Activated T-helper 2 cell treated with anti-CD3 and anti-CD28 coated beads, Interferon-gamma antibody, Interleukin-2, Interleukin-4, amounts not matched to agents 10 μg/mL and 5 μg/mL and 100 μg/mL, durations not matched to agents 14 hours and 24 hours and 36 hours (primary cell): ENCODE results near the gene MORC1. TPM values are rescaled to one million over a fixed set of nuclear protein-coding genes. Genes with fewer than 3 reads are reported as not detected.

Experiments used
- DNase-seq: peaks from one replicate; pipeline ENCODE4 v3.0.0; 2021; ENCODE audit warnings: low spot score
- H3K27ac Mint-ChIP-seq: one replicate; pipeline ENCODE4 v1.8.0; 2021; ENCODE audit warnings: mixed read lengths
- H3K27me3 Mint-ChIP-seq: one replicate; pipeline ENCODE4 v1.8.0; 2021; ENCODE audit warnings: low read depth, mixed read lengths
- H3K36me3 Mint-ChIP-seq: one replicate; pipeline ENCODE4 v1.8.0; 2021; ENCODE audit warnings: low read depth, mixed read lengths
- H3K4me1 Mint-ChIP-seq: one replicate; pipeline ENCODE4 v1.8.0; 2021; ENCODE audit warnings: low read depth, mixed read lengths
- H3K4me3 Mint-ChIP-seq: one replicate; pipeline ENCODE4 v1.8.0; 2021; ENCODE audit warnings: low read depth, mild to moderate bottlenecking, moderate library complexity, mixed read lengths
- H3K9me3 Mint-ChIP-seq: one replicate; pipeline ENCODE4 v1.8.0; 2021; ENCODE audit warnings: mixed read lengths
- intact Hi-C: fragments of 100-400 bp; cut with micrococcal nuclease; formaldehyde crosslinking; loops from one replicate; pipeline ENCODE4 v1.15.1; 2023
- total RNA-seq: library from RNA; stranded (reverse); gene quantifications from 2 replicates; pipeline ENCODE4 v1.2.3, GENCODE V29; 2022

The MORC1 gene
- total RNA-seq, 1 donor from 2014 or later, result not detected

GRCh38 chr3:108985844-108986243 lies 132.1 kb downstream of the MORC1 start:
- no peak overlapping the region for H3K27ac Mint-ChIP-seq
- no peaks in the 10 kb centered on the region for H3K9me3 Mint-ChIP-seq
- DNase-seq, result no peak
- no peaks in the 10 kb centered on the region for H3K4me1 Mint-ChIP-seq
- no peak overlapping the region for H3K4me3 Mint-ChIP-seq
- intact Hi-C loops, result no loop called here
- no peaks in the 10 kb centered on the region for H3K36me3 Mint-ChIP-seq
- H3K27me3 Mint-ChIP-seq, result peaks cover 17% of the 10 kb centered on the region

DNA sequence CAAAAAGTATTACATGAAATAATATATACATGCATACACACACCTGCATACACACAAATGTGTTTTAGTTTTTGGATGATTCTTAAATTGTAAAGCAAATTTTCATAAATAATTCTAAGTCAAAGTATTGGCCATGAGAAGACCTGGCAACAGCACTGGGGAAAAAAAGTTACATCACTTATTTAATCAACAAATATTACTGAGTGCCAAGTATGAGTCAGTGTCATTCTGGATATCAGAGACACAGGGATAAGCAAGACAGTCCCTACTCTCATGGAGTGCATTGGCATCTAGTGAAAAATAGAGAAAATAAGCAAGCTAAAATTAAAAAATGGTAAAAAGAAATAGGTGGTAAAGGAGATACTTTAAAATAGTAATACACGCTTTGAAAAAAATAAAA lies 134.9 kb downstream of the MORC1 start:
- DNase-seq, result no peak

GRCh38 chr3:108976058-108976457 lies 141.9 kb downstream of the MORC1 start:
- intact Hi-C loops, result no loop called here
- Mint-ChIP-seq H3K27ac (no peak overlapping the region), H3K4me3 (no peak overlapping the region), H3K9me3 (no peaks in the 10 kb centered on the region), H3K4me1 (no peaks in the 10 kb centered on the region), H3K27me3 (peaks cover 6% of the 10 kb centered on the region), H3K36me3 (no peaks in the 10 kb centered on the region)
- DNase-seq, result no peak

More for the DNA sequence above, 134.9 kb downstream of the MORC1 start:
- H3K27ac Mint-ChIP-seq, result no peak overlapping the region
- peaks cover 17% of the 10 kb centered on the region for H3K27me3 Mint-ChIP-seq
- H3K4me3 Mint-ChIP-seq, result no peak overlapping the region
- H3K36me3 Mint-ChIP-seq, result no peaks in the 10 kb centered on the region
- intact Hi-C loops, result no loop called here
- no peaks in the 10 kb centered on the region for H3K4me1 Mint-ChIP-seq
- no peaks in the 10 kb centered on the region for H3K9me3 Mint-ChIP-seq

GRCh38 chr3:108973019-108973418 lies 144.9 kb downstream of the MORC1 start:
- Mint-ChIP-seq H3K9me3 (no peaks in the 10 kb centered on the region), H3K4me1 (no peaks in the 10 kb centered on the region), H3K27me3 (peaks cover 4% of the 10 kb centered on the region), H3K27ac (no peak overlapping the region), H3K4me3 (no peak overlapping the region), H3K36me3 (no peaks in the 10 kb centered on the region)
- intact Hi-C loops, result no loop called here
- DNase-seq, result no peak

GRCh38 chr3:108972482-108972881 lies 145.5 kb downstream of the MORC1 start:
- H3K27me3 Mint-ChIP-seq, result peaks cover 4% of the 10 kb centered on the region
- no peak overlapping the region for H3K4me3 Mint-ChIP-seq
- H3K4me1 Mint-ChIP-seq, result no peaks in the 10 kb centered on the region
- no peak overlapping the region for H3K27ac Mint-ChIP-seq
- DNase-seq, result no peak
- no peaks in the 10 kb centered on the region for H3K36me3 Mint-ChIP-seq
- H3K9me3 Mint-ChIP-seq, result no peaks in the 10 kb centered on the region
- intact Hi-C loops, result no loop called here

- peaks cover 4% of the 10 kb centered on the region for H3K27me3 Mint-ChIP-seq
- H3K4me1 Mint-ChIP-seq, result no peaks in the 10 kb centered on the region
- no peaks in the 10 kb centered on the region for H3K9me3 Mint-ChIP-seq
- H3K27ac Mint-ChIP-seq, result no peak overlapping the region
- intact Hi-C loops, result no loop called here
- H3K4me3 Mint-ChIP-seq, result no peak overlapping the region
- no peaks in the 10 kb centered on the region for H3K36me3 Mint-ChIP-seq
- DNase-seq, result no peak
Observed at GRCh38 chr3:108970561-108970960, 147.4 kb downstream of the MORC1 start.

DNA sequence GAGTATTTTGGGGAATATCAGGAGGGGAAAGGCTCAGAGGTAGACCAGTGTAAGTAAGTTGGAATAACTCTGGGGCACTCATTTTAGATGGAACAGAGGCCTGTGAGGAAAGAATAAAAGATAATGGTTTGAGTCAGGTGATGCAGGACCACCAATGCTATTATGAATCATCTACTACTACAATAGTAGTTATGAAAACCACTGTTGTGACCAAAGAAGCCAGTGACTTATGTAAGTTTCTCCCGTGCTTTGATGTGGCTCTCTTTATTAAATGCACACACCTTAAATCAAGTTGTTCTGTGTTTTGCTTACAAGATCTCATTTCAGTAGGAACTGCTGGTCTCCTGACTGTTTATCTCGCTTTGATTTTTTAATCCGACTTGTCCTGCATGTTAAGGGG lies 151.2 kb downstream of the MORC1 start:
- H3K4me1 Mint-ChIP-seq, result no peaks in the 10 kb centered on the region
- intact Hi-C loops, result no loop called here
- H3K36me3 Mint-ChIP-seq, result no peaks in the 10 kb centered on the region
- H3K27ac Mint-ChIP-seq, result no peak overlapping the region
- no peaks in the 10 kb centered on the region for H3K9me3 Mint-ChIP-seq
- DNase-seq, result no peak
- no peak overlapping the region for H3K4me3 Mint-ChIP-seq
- no peaks in the 10 kb centered on the region for H3K27me3 Mint-ChIP-seq

GRCh38 chr3:108959017-108959416 lies 158.9 kb downstream of the MORC1 start:
- intact Hi-C loops, result no loop called here
- H3K4me3 Mint-ChIP-seq, result no peak overlapping the region
- H3K27me3 Mint-ChIP-seq, result peaks cover 5% of the 10 kb centered on the region
- H3K27ac Mint-ChIP-seq, result no peak overlapping the region
- peaks cover 6% of the 10 kb centered on the region for H3K4me1 Mint-ChIP-seq
- H3K36me3 Mint-ChIP-seq, result no peaks in the 10 kb centered on the region
- DNase-seq, result no peak
- no peaks in the 10 kb centered on the region for H3K9me3 Mint-ChIP-seq

DNA sequence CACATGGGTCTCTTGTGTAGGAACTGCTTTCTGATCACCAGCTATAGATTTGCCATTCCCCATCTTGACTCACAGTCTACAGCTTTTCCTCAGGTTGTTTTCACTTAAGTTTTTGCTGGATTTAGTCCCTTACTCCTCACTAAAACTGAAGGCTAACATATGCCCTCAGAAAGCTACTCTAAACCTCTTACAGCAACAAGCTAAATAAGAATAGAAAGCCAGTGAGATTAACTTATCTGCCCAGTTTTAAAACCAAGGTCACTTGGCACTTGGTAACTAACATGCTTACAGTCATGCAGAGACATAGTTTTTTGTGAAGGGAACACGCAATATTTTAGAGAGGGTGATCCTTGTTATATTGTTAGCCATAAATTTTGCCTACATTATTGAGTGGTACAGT lies 164.2 kb downstream of the MORC1 start, which contains the start of gene GUCA1C:
GUCA1C (minus strand) TSS at position 180 of the 400 bp plus-strand sequence; CDS start at position 63, 117 bp downstream.
- Mint-ChIP-seq H3K4me1 (no peaks in the 10 kb centered on the region), H3K27me3 (peaks cover 8% of the 10 kb centered on the region), H3K9me3 (no peaks in the 10 kb centered on the region), H3K27ac (no peak within 1 kb of the TSS), H3K4me3 (no peak within 1 kb of the TSS), H3K36me3 (no peaks in the 10 kb centered on the region)
- intact Hi-C loops, result no loop called here
- DNase-seq, result no peak

DNA sequence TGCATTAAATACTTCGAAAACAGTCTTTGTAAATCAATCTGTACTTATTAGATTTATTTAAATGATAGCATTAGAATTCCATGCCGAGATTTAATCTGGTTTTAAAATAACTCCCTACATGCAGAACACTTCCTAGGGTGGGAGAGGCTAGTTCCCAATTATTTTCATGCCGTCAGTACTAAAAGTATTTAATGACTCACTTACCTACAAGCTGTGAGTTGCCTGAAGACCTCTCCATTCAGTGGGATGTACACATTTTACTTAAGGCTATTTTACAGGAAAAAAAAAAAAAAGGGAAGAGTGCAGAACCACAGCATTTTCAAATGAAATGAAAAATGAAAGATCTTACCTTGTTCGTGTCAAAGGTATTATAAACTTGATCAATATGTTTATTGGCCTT lies 164.7 kb downstream of the MORC1 start:
- intact Hi-C loops, result no loop called here
- Mint-ChIP-seq H3K9me3 (no peaks in the 10 kb centered on the region), H3K27ac (no peak overlapping the region), H3K27me3 (peaks cover 8% of the 10 kb centered on the region), H3K4me1 (no peaks in the 10 kb centered on the region), H3K4me3 (no peak overlapping the region), H3K36me3 (no peaks in the 10 kb centered on the region)
- DNase-seq, result no peak

GRCh38 chr3:108951820-108952501 lies 166.0 kb downstream of the MORC1 start:
- Mint-ChIP-seq H3K27ac (no peak overlapping the region), H3K4me1 (no peaks in the 10 kb centered on the region), H3K36me3 (no peaks in the 10 kb centered on the region), H3K4me3 (no peak overlapping the region), H3K27me3 (peaks cover 8% of the 10 kb centered on the region), H3K9me3 (no peaks in the 10 kb centered on the region)
- intact Hi-C loops, result no loop called here
- no peak for DNase-seq

DNA sequence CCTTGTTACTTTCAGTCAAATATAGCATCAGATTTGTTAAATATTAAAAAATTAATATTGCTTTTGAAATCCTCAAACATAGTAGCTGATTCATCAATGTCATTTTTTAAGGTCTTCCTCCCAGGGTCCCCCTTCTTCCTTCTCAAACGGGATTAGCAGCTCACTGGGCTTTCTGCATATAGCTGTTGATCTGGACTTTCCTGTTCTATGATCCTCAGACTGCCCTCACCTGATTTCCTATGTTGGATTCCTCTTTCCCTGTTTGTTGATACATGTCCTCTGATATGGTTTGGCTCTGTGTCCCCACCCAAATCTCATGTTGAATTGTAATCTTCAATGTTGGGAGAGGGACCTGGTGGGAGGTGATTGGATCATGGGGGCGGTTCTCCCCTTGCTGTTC lies 170.1 kb downstream of the MORC1 start:
- Mint-ChIP-seq H3K36me3 (no peaks in the 10 kb centered on the region), H3K27ac (no peak overlapping the region), H3K4me3 (no peak overlapping the region), H3K9me3 (no peaks in the 10 kb centered on the region), H3K4me1 (peaks cover 2% of the 10 kb centered on the region), H3K27me3 (peaks cover 10% of the 10 kb centered on the region)
- intact Hi-C loops, result no loop called here
- DNase-seq, result no peak

DNA sequence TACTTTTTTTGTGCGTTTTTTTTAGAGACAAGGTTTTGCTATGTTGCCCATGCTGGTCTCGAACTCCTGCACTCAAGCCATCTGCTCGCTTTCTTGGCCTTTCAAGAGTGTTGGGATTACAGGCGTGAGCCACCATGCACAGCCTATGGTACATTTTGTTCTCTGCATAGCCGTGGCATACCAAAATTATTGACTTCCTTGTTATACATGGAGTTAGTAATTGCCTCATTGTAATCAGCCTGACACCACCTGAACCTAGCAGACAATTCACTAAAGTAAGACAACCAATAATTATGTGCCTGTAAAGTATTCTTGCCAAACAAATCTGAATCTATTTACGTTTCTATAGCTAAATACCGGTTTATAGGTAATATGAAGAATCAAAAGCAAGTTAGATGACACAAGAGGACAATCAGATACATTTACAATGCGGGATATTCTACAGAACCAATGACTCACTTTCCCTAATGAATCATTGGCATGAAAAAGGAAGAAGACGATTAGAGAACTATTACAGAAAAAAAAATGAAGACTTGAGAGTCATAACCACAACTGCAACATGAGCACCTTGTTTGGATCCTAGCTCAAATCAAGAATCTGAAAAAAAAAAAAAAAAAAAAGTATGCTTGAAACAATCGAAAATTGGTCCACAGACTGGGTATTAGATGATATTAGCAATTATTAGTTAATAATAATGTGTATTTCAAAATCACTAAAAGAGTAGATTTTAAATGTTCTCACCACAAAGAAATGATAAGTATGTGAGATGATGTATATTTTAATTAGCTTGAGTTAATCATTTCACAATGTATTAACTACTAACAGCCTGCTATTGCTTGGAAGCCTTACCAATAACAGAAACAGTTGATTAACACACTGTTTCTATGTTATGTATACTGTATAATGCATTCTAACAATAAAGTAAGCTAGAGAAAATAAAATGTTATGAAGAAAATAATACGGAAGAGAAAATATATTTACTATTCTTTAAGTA lies 171.3 kb downstream of the MORC1 start:
- peaks cover 5% of the 10 kb centered on the region for H3K27me3 Mint-ChIP-seq
- intact Hi-C loops, result no loop called here

More for the DNA sequence above, 171.3 kb downstream of the MORC1 start:
- no peaks in the 10 kb centered on the region for H3K36me3 Mint-ChIP-seq
- H3K4me1 Mint-ChIP-seq, result peaks cover 2% of the 10 kb centered on the region
- no peak overlapping the region for H3K4me3 Mint-ChIP-seq
- DNase-seq, result no peak
- no peak overlapping the region for H3K27ac Mint-ChIP-seq
- no peaks in the 10 kb centered on the region for H3K9me3 Mint-ChIP-seq
